Stimulated activated naive CD8-positive, alpha-beta T cell treated with anti-CD3 and anti-CD28 coated beads, Interleukin-15, Interleukin-2, amounts not matched to agents 100 ng/mL and 50 ng/mL, for 24 hours (primary cell): Measurements from ENCODE around the gene ACSF2.
"Not testable (repeated sequence)": the region's sequence is repeated elsewhere in the genome, so short reads cannot be mapped to it uniquely, and the experiment has no call there.

Source experiments
- H3K27ac Mint-ChIP-seq: one replicate; pipeline ENCODE4 v1.8.0; 2021; ENCODE audit warnings: mild to moderate bottlenecking, mixed read lengths
- H3K27me3 Mint-ChIP-seq: one replicate; pipeline ENCODE4 v1.8.0; 2021; ENCODE audit warnings: mixed read lengths
- H3K36me3 Mint-ChIP-seq: one replicate; pipeline ENCODE4 v1.8.0; 2021; ENCODE audit warnings: low read depth, mixed read lengths
- H3K4me1 Mint-ChIP-seq: one replicate; pipeline ENCODE4 v1.8.0; 2021; ENCODE audit warnings: low read depth, mixed read lengths
- H3K4me3 Mint-ChIP-seq: one replicate; pipeline ENCODE4 v1.8.0; 2021; ENCODE audit warnings: mild to moderate bottlenecking, mixed read lengths
- H3K9me3 Mint-ChIP-seq: one replicate; pipeline ENCODE4 v1.8.0; 2021; ENCODE audit warnings: mixed read lengths

ACSF2 gene

GRCh38 chr17:50424246-50424995, 1.6 kb upstream of the ACSF2 start:
- H3K27me3 Mint-ChIP-seq, result no peaks in the 10 kb centered on the region
- H3K27ac Mint-ChIP-seq, result no peak overlapping the region
- H3K9me3 Mint-ChIP-seq, result no peaks in the 10 kb centered on the region
- peaks cover 31% of the 10 kb centered on the region for H3K4me1 Mint-ChIP-seq
- H3K4me3 Mint-ChIP-seq, result no peak overlapping the region
- no peaks in the 10 kb centered on the region for H3K36me3 Mint-ChIP-seq

- peaks cover 31% of the 10 kb centered on the region for H3K4me1 Mint-ChIP-seq
- no peaks in the 10 kb centered on the region for H3K9me3 Mint-ChIP-seq
- peak overlapping the region; percentile 81 for H3K4me3 Mint-ChIP-seq
- no peaks in the 10 kb centered on the region for H3K27me3 Mint-ChIP-seq
- no peak overlapping the region for H3K27ac Mint-ChIP-seq
- H3K36me3 Mint-ChIP-seq, result no peaks in the 10 kb centered on the region
Observed at GRCh38 chr17:50424996-50425681, 879 bp upstream of the ACSF2 start.

GRCh38 chr17:50426472-50426782, 409 bp downstream of the ACSF2 start:
- Mint-ChIP-seq H3K9me3 (no peaks in the 10 kb centered on the region), H3K27ac (peak overlapping the region; percentile 69), H3K27me3 (no peaks in the 10 kb centered on the region)

GRCh38 chr17:50426814-50427787, 1.1 kb downstream of the ACSF2 start:
- Mint-ChIP-seq H3K4me3 (peak overlapping the region; percentile 87), H3K27me3 (no peaks in the 10 kb centered on the region), H3K36me3 (no peaks in the 10 kb centered on the region), H3K4me1 (peaks cover 17% of the 10 kb centered on the region), H3K9me3 (no peaks in the 10 kb centered on the region), H3K27ac (peak overlapping the region; percentile 69)

More at GRCh38 chr17:50426472-50426782, 409 bp downstream of the ACSF2 start:
- Mint-ChIP-seq H3K4me1 (peaks cover 21% of the 10 kb centered on the region), H3K36me3 (no peaks in the 10 kb centered on the region), H3K4me3 (peak overlapping the region; percentile 87)

GRCh38 chr17:50428126-50428525, 2.1 kb downstream of the ACSF2 start:
- H3K9me3 Mint-ChIP-seq, H3K36me3 Mint-ChIP-seq, H3K27me3 Mint-ChIP-seq, H3K4me3 Mint-ChIP-seq, H3K27ac Mint-ChIP-seq: not testable (repeated sequence)
- peaks cover 17% of the 10 kb centered on the region for H3K4me1 Mint-ChIP-seq

GRCh38 chr17:50428831-50429424, 2.9 kb downstream of the ACSF2 start:
- Mint-ChIP-seq H3K27ac (no peak overlapping the region), H3K9me3 (no peaks in the 10 kb centered on the region), H3K27me3 (no peaks in the 10 kb centered on the region), H3K36me3 (no peaks in the 10 kb centered on the region), H3K4me3 (no peak overlapping the region), H3K4me1 (peaks cover 17% of the 10 kb centered on the region)

- Mint-ChIP-seq H3K27me3 (no peaks in the 10 kb centered on the region), H3K36me3 (no peaks in the 10 kb centered on the region), H3K4me1 (peaks cover 17% of the 10 kb centered on the region), H3K27ac (no peak overlapping the region), H3K4me3 (no peak overlapping the region), H3K9me3 (no peaks in the 10 kb centered on the region)
Observed at GRCh38 chr17:50429793-50430192, 3.8 kb downstream of the ACSF2 start.

GRCh38 chr17:50430821-50431618, 5.0 kb downstream of the ACSF2 start:
- H3K27me3 Mint-ChIP-seq, result no peaks in the 10 kb centered on the region
- H3K4me3 Mint-ChIP-seq, result no peak overlapping the region
- no peaks in the 10 kb centered on the region for H3K36me3 Mint-ChIP-seq
- H3K27ac Mint-ChIP-seq, result no peak overlapping the region
- no peaks in the 10 kb centered on the region for H3K9me3 Mint-ChIP-seq
- peaks cover 14% of the 10 kb centered on the region for H3K4me1 Mint-ChIP-seq

- Mint-ChIP-seq H3K27ac (no peak overlapping the region), H3K9me3 (no peaks in the 10 kb centered on the region), H3K36me3 (no peaks in the 10 kb centered on the region), H3K27me3 (no peaks in the 10 kb centered on the region), H3K4me3 (no peak overlapping the region), H3K4me1 (peaks cover 7% of the 10 kb centered on the region)
Observed at GRCh38 chr17:50432125-50432762, 6.2 kb downstream of the ACSF2 start.

GRCh38 chr17:50437409-50437808, 11.4 kb downstream of the ACSF2 start:
- no peak overlapping the region for H3K27ac Mint-ChIP-seq

GRCh38 chr17:50439008-50439407, 13.0 kb downstream of the ACSF2 start:
- Mint-ChIP-seq H3K4me1 (no peaks in the 10 kb centered on the region), H3K9me3 (no peaks in the 10 kb centered on the region)

More at GRCh38 chr17:50437409-50437808, 11.4 kb downstream of the ACSF2 start:
- no peak overlapping the region for H3K4me3 Mint-ChIP-seq
- no peaks in the 10 kb centered on the region for H3K4me1 Mint-ChIP-seq
- H3K36me3 Mint-ChIP-seq, result peaks cover 4% of the 10 kb centered on the region
- no peaks in the 10 kb centered on the region for H3K9me3 Mint-ChIP-seq
- H3K27me3 Mint-ChIP-seq, result no peaks in the 10 kb centered on the region

GRCh38 chr17:50440172-50440837, 14.3 kb downstream of the ACSF2 start:
- Mint-ChIP-seq H3K36me3 (peaks cover 4% of the 10 kb centered on the region), H3K27ac (no peak overlapping the region), H3K27me3 (no peaks in the 10 kb centered on the region), H3K9me3 (no peaks in the 10 kb centered on the region), H3K4me3 (no peak overlapping the region), H3K4me1 (no peaks in the 10 kb centered on the region)

More at GRCh38 chr17:50439008-50439407, 13.0 kb downstream of the ACSF2 start:
- Mint-ChIP-seq H3K27me3 (no peaks in the 10 kb centered on the region), H3K27ac (no peak overlapping the region), H3K4me3 (no peak overlapping the region), H3K36me3 (peaks cover 4% of the 10 kb centered on the region)
